HCT116 (cell line): ENCODE data around the gene EFR3B. TPM values are rescaled to one million over a fixed set of nuclear protein-coding genes. Genes with fewer than 3 reads are reported as not detected.

Source experiments
- ATAC-seq: fragments of 200-7000 bp; cut with Tn5 transposase; 2 replicates; pipeline ENCODE4 v1.9.1; 2020; ENCODE audit warnings: mild to moderate bottlenecking, moderate library complexity
- BruUV-seq: library from RNA; stranded (reverse); fragments of 400-500 nt; replicated peaks from 2 replicates; lab custom pipeline; 2021; lab: Mats Ljungman, UMichigan
- CTCF ChIA-PET: fragments of 300-600 bp; sonication (Branson Sonifier 250); formaldehyde crosslinking; loops from one replicate; lab custom pipeline; 2021; ENCODE audit warnings: antibody characterized with exemption; lab: Charles Lee
- POLR2A ChIA-PET: fragments of 300-600, 350-600 bp; sonication (Branson Sonifier 250); formaldehyde crosslinking; loops from one replicate; lab custom pipeline; 2021; ENCODE audit warnings: antibody characterized with exemption; lab: Charles Lee
- RAD21 ChIA-PET, 2 experiments: fragments of 300-600 bp; sonication (Branson Sonifier 250); formaldehyde crosslinking; loops; one replicate each; lab custom pipeline; 2023; ENCODE audit warnings: low total read pairs in 2 of 2; ENCODE audit not compliant: uncharacterized antibody in 2 of 2, unreplicated experiment in 2 of 2, low non-redundant PET in 1 of 2; lab: Charles Lee
- DNase-seq: peaks from one replicate; pipeline ENCODE4 v3.0.0-alpha.2; 2010; ENCODE audit warnings: low read depth, low spot score
- H2AFZ ChIP-seq: fragments of 200-600 bp; shearing (Covaris generic), sonication (generic); 2 replicates; pipeline ENCODE4 v1.6.1; 2017; ENCODE audit warnings: low read depth, mixed run types, mixed read lengths, antibody characterized with exemption, low read length; ENCODE audit not compliant: poor library complexity, severe bottlenecking
- H3K27ac ChIP-seq: 2 replicates; pipeline ENCODE4 v1.5.1; 2012; ENCODE audit warnings: low read depth, low read length
- H3K27me3 ChIP-seq: fragments of 200-600 bp; sonication (generic); 2 replicates; pipeline ENCODE4 v1.6.1; 2016; ENCODE audit warnings: mixed run types, low read length, mixed read lengths; ENCODE audit not compliant: insufficient read depth
- H3K36me3 ChIP-seq, 2 experiments: fragments of 200-500 bp in 1 of 2; fragments of 200-600 bp in 1 of 2; sonication (Bioruptor generic) in 1 of 2; sonication (generic) in 1 of 2; 2 replicates each; pipeline versions ENCODE4 v1.5.1 to v1.6.1; 2014 to 2016; ENCODE audit warnings: low read length in 2 of 2, inconsistent platforms in 1 of 2, mixed read lengths in 1 of 2, mixed run types in 1 of 2; ENCODE audit not compliant: insufficient read depth in 2 of 2, control insufficient read depth in 1 of 2
- H3K4me1 ChIP-seq, 2 experiments: fragments of 200-600 bp in 1 of 2; sonication (generic) in 1 of 2; 2 replicates each; pipeline versions ENCODE4 v1.5.1 to v1.6.1; 2012 to 2017; ENCODE audit warnings: low read length in 2 of 2, inconsistent platforms in 1 of 2, mild to moderate bottlenecking in 1 of 2, mixed read lengths in 1 of 2, mixed run types in 1 of 2, moderate library complexity in 1 of 2; ENCODE audit not compliant: insufficient read depth in 2 of 2, control insufficient read depth in 1 of 2
- H3K4me2 ChIP-seq: fragments of 200-600 bp; sonication (generic); 2 replicates; pipeline ENCODE4 v1.6.1; 2017; ENCODE audit warnings: mixed run types, low read length, mixed read lengths
- H3K4me3 ChIP-seq, 2 experiments: fragments of 200-600 bp in 1 of 2; sonication (generic) in 1 of 2; replicated peaks in 1 of 2; 2 replicates each; pipeline ENCODE4 v1.5.1; 2011 to 2016; ENCODE audit warnings: low read length in 2 of 2, control low read depth in 1 of 2, low read depth in 1 of 2, mild to moderate bottlenecking in 1 of 2, mixed read lengths in 1 of 2, mixed run types in 1 of 2
- H3K79me2 ChIP-seq: fragments of 200-600 bp; sonication (generic); 2 replicates; pipeline ENCODE4 v1.6.1; 2017; ENCODE audit warnings: mild to moderate bottlenecking, mixed run types, low read length, moderate library complexity, mixed read lengths; ENCODE audit not compliant: insufficient read depth
- H3K9ac ChIP-seq: fragments of 200-600 bp; sonication (generic); 2 replicates; pipeline ENCODE4 v1.6.1; 2016; ENCODE audit warnings: low read length, mixed read lengths
- H3K9me2 ChIP-seq: fragments of 200-600 bp; sonication (generic), shearing (Covaris generic); 2 replicates; pipeline ENCODE4 v1.6.1; 2017; ENCODE audit warnings: mixed run types, mild to moderate bottlenecking, moderate library complexity; ENCODE audit not compliant: insufficient read depth
- H3K9me3 ChIP-seq, 2 experiments: fragments of 200-500 bp in 1 of 2; fragments of 200-600 bp in 1 of 2; sonication (Bioruptor generic) in 1 of 2; sonication (generic) in 1 of 2; 2 replicates each; pipeline ENCODE4 v1.6.1; 2014 to 2017; ENCODE audit warnings: low read length in 2 of 2, mixed read lengths in 2 of 2, inconsistent platforms in 1 of 2, low read depth in 1 of 2, mild to moderate bottlenecking in 1 of 2, mixed run types in 1 of 2, moderate library complexity in 1 of 2; ENCODE audit not compliant: control insufficient read depth in 1 of 2, insufficient read depth in 1 of 2
- H4K20me1 ChIP-seq: fragments of 200-600 bp; sonication (generic), shearing (Covaris generic); 2 replicates; pipeline ENCODE4 v1.6.1; 2017; ENCODE audit warnings: mixed run types, mild to moderate bottlenecking, moderate library complexity; ENCODE audit not compliant: insufficient read depth
- CBX3 ChIP-seq: IDR thresholded peaks from 2 replicates; pipeline ENCODE4 v1.6.1; 2012; ENCODE audit warnings: low read depth
- EGR1 ChIP-seq: IDR thresholded peaks from 2 replicates; pipeline ENCODE4 v1.6.1; 2012; ENCODE audit warnings: low read depth
- EZH2 ChIP-seq: fragments of 200-600 bp; sonication (generic); IDR thresholded peaks from 2 replicates; pipeline ENCODE4 v1.6.1; 2017; ENCODE audit warnings: antibody characterized with exemption, mixed run types
- EZH2phosphoT487 ChIP-seq: fragments of 200-600 bp; IDR thresholded peaks from 2 replicates; pipeline ENCODE4 v1.6.1; 2018; ENCODE audit warnings: antibody characterized with exemption, borderline replicate concordance
- POLR2A ChIP-seq: IDR thresholded peaks from 2 replicates; pipeline ENCODE4 v1.7.0; 2011; ENCODE audit warnings: borderline replicate concordance; ENCODE audit not compliant: insufficient read depth, insufficient read length; ENCODE audit errors: extremely low read depth
- REST ChIP-seq: IDR thresholded peaks from 2 replicates; pipeline ENCODE4 v1.6.1; 2012; ENCODE audit warnings: low read depth
- SIN3A ChIP-seq: IDR thresholded peaks from 2 replicates; pipeline ENCODE4 v1.6.1; 2012; ENCODE audit warnings: low read depth
- TCF7L2 ChIP-seq: IDR thresholded peaks from 2 replicates; pipeline ENCODE4 v1.7.0; 2011; ENCODE audit warnings: borderline replicate concordance, inconsistent platforms; ENCODE audit not compliant: insufficient read depth, insufficient read length; ENCODE audit errors: extremely low read depth
- YY1 ChIP-seq: IDR thresholded peaks from 2 replicates; pipeline ENCODE4 v1.6.1; 2011; ENCODE audit warnings: low read length, low read depth, moderate library complexity, mild to moderate bottlenecking; ENCODE audit not compliant: insufficient replicate concordance; ENCODE audit errors: extremely low read depth
- intact Hi-C: fragments of 100-400 bp; cut with micrococcal nuclease; formaldehyde crosslinking; loops from 2 replicates; pipeline ENCODE4 v1.10.0; 2022
- total RNA-seq: library from RNA; stranded (reverse); gene quantifications from one replicate; pipeline ENCODE4 v1.2.1, GENCODE V29; 2021; ENCODE audit not compliant: unreplicated experiment
- TF ChIP-seq, protein P1 (sequence below): IDR thresholded peaks from 2 replicates; pipeline ENCODE4 v1.6.1; 2011; ENCODE audit warnings: mild to moderate bottlenecking, low read length, moderate library complexity; ENCODE audit not compliant: insufficient replicate concordance; ENCODE audit errors: extremely low read depth
- TF ChIP-seq, protein P2 (sequence below): IDR thresholded peaks from 2 replicates; pipeline ENCODE4 v1.6.1; 2012

Gene EFR3B
- total RNA-seq, 1 experiment from 2014 or later: 0.96 TPM

DNA sequence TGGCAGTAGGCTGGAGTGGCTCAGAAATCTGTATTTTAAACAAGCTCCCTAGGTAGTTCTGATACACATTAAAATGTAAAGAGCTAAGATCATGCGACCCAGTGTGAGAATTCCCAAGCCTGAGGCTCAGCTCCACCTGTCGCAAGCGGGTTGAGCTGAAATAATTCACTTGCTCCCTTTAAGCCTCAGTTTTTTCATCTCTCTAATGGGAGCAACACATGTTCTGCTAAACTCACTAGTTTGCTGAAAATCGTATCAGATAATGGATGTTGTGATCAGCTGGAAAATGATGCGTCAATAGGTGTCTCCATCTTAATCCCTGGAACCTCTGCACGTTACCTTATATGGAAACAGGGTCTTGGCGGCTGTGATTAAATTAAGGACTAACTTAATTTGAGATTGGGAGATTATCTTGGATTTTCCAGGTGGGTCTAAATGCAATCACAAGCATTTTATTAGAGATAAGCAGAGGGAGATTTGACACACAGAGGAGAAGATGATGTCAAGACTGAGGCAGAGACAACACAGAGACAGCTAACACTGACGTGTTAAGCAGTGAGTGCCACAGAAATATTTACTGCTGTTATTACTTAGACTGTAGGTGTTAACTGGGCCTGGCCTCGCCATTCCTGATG is 73.5 kb downstream of the EFR3B start:
- ATAC-seq (no peak), DNase-seq (no peak)
- ChIA-PET RAD21 (no interaction called here), CTCF (interaction anchor here (1.2 kb wide), 1 partner anchor 140 kb away, joined by 3 read pairs; no protein-coding TSS in a partner anchor), POLR2A (no interaction called here)
- intact Hi-C loops: no loop called here
- Histone ChIP-seq H3K4me1 (peaks cover 0 to 20% of the 10 kb centered on the region in 2 experiments; a peak in 3 of 4 replicates), H3K27ac (no peak overlapping the region), H3K27me3 (no peaks in the 10 kb centered on the region), H3K79me2 (no peaks in the 10 kb centered on the region), H3K4me2 (no peak overlapping the region), H3K9me2 (no peaks in the 10 kb centered on the region), H3K4me3 (no peak overlapping the region), H3K9ac (no peak overlapping the region), H2AFZ (no peak overlapping the region), H3K36me3 (no peaks in the 10 kb centered on the region), H3K9me3 (no peaks in the 10 kb centered on the region), H4K20me1 (no peaks in the 10 kb centered on the region)
- no TSS peak for BruUV-seq
- TF ChIP-seq REST: no peak
- TF ChIP-seq, protein P1, sequence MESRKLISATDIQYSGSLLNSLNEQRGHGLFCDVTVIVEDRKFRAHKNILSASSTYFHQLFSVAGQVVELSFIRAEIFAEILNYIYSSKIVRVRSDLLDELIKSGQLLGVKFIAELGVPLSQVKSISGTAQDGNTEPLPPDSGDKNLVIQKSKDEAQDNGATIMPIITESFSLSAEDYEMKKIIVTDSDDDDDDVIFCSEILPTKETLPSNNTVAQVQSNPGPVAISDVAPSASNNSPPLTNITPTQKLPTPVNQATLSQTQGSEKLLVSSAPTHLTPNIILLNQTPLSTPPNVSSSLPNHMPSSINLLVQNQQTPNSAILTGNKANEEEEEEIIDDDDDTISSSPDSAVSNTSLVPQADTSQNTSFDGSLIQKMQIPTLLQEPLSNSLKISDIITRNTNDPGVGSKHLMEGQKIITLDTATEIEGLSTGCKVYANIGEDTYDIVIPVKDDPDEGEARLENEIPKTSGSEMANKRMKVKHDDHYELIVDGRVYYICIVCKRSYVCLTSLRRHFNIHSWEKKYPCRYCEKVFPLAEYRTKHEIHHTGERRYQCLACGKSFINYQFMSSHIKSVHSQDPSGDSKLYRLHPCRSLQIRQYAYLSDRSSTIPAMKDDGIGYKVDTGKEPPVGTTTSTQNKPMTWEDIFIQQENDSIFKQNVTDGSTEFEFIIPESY: no peak
- TF ChIP-seq CBX3: no peak
- TF ChIP-seq YY1: no peak
- no peak for TF ChIP-seq EZH2
- TF ChIP-seq EGR1: no peak
- no peak for TF ChIP-seq EZH2phosphoT487
- TF ChIP-seq TCF7L2: no peak
- TF ChIP-seq, protein P2, sequence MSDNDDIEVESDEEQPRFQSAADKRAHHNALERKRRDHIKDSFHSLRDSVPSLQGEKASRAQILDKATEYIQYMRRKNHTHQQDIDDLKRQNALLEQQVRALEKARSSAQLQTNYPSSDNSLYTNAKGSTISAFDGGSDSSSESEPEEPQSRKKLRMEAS: no peak
- no peak for TF ChIP-seq SIN3A
- TF ChIP-seq POLR2A: no peak
